GM19468 (cell line): Measurements from ENCODE around the gene KLHL6.
"Not testable (repeated sequence)": the region's sequence is repeated elsewhere in the genome, so short reads cannot be mapped to it uniquely, and the experiment has no call there.

Experiments used
- ATAC-seq: cut with Tn5 transposase; IDR thresholded peaks from one replicate; pipeline ENCODE4 v1.9.1; 2021; ENCODE audit warnings: mild to moderate bottlenecking, moderate library complexity, moderate number of reproducible peaks; ENCODE audit not compliant: unreplicated experiment; ENCODE audit errors: extremely low read depth

Gene KLHL6

DNA sequence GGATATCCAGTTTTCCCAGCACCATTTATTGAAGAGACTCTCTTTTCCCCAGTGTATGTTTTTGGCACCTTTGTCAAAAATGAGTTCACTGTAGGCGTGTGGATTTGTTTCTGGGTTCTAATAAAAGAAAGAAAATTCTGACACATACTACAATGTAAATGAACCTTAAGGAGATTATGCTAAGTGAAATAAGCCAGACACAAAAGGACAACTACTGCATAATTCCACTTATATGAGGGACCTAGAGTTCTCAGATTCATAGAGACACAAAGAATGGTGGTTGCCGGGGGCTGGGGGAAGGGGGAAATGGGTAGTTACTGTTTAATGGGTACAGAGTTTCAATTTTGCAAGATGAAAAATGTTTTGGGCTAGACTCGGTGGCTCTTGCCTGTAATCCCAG lies 14.7 kb upstream of the KLHL6 start:
- not testable (repeated sequence) for ATAC-seq

DNA sequence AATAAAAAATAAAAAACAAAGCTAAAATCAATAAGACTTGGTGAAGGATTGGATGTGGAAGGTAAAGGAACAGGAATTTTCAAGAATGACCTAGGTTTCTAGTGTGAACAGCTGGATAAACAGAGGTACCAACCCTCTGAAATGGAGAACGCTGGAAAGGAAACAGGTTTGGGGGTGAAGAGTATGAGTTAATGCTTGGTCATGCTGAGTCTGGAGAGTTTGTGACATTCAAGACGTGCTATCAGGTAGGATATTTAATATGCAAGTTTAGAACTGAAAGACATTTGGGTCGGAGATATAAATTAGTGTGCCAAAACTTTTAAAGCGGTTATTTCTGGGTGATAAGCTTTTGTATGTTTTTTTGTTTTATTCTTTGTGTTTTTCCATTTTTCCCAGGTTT lies 11.4 kb upstream of the KLHL6 start:
- no peak for ATAC-seq

DNA sequence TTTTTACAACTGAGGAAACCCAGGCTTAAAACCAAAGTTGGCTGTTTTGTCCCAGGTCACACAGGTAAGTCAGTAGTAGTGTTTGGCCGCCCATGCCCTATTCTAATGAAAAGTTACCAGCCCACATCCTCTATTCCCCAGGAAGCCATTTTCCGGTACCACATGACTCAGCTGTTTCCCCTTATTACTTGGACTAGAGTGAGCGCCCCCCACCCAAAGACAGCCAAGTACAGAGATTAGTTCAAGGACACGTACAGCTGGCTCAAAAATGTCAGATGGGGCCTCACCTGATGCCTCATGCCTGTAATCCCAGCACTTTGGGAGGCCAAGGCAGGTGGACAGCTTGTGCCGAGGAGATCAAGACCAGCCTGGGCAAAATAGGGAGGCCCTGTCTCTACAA lies 8.5 kb upstream of the KLHL6 start:
- no peak for ATAC-seq

DNA sequence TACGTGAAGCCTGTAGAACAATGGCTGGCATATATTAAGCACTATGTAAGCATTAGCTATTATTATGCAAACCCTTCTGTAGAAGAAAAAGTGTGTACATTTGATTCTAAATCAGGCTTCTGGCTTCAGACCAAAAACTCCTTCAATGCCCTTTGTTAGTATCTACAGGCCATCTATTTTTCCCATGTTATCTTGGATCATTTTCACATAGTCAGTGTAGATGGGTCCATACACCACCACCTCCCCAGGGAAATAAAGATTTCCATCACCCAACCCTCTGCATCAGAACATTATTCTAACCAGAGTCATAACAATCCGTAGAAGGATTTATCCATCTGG lies 8.0 kb upstream of the KLHL6 start:
- ATAC-seq = no peak

DNA sequence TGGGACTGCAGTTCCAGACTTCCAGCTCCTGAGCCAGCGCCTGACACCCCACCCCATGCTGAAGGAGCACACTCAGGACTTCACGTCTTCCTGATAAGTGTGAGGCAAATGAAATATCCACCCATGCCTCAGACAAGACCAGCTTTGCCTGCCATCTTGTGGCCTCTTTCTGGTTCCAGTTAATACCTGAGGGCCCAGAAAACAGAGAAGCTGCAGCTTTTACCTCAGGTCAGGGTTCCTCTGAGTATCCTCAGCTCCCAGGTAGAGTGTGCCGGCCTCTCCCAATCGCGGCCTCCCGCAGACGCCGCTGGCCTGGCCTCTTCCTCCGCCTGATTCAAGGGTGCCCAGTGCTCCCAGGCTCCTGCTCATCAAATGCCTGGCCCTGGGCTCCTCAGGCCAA lies 5.1 kb upstream of the KLHL6 start:
- ATAC-seq = no peak

DNA sequence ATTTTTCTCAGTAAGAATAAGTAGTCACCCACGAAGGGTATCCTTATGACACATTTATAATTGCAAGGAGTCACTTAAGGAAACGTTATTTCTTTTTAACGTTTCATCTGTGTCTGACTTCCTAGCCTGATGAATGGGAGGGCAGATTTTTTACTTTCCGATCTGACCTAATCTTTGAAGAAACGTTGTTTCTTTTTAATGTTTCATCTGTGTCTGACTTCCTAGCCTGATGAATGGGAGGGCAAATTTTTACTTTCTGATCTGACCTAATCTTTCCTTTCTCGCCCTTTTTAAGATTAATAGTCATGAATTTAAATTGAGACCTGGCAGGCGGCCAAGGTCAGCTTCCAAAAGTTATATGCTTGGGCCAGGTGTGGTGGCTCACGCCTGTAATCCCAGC lies 3.0 kb upstream of the KLHL6 start:
- no peak for ATAC-seq

DNA sequence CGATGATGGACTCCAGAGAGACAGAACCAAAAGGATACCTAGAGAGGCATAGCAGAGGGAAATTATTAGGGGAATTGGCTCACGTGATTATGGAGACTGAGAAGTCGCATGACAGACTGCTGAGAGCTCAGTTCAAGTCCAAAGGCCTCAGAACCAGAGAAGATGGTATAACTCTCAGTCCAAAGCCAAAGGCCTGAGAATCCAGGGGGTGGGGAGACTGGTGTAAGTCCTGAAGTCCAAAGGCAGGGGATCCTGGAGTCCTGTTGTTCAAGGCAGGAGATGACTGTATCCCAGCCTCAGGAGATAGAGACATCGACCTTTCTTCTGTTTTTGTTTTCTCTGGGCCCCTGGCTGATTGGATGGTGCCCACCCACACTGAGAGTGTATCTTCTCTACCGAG lies 1.2 kb upstream of the KLHL6 start:
- ATAC-seq = no peak

DNA sequence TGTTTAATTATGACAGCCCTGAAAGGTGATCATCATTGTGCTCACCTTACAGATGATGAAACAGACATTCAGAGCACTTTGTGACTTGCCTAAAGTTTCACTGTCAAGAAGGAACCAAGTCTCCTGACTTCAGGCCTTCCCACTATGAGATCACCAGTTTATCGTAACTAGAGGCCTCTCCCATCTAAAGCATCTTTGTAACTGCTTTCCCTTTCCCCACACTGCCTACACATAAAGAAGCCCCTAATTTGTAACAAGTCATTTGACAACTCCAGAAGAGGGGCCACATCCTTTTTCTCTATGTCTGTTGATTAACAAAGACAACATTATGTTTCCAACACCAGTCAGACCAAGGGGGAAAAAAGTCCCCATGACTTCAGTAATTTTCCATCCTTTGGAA lies 1.1 kb downstream of the KLHL6 start:
- no peak for ATAC-seq

DNA sequence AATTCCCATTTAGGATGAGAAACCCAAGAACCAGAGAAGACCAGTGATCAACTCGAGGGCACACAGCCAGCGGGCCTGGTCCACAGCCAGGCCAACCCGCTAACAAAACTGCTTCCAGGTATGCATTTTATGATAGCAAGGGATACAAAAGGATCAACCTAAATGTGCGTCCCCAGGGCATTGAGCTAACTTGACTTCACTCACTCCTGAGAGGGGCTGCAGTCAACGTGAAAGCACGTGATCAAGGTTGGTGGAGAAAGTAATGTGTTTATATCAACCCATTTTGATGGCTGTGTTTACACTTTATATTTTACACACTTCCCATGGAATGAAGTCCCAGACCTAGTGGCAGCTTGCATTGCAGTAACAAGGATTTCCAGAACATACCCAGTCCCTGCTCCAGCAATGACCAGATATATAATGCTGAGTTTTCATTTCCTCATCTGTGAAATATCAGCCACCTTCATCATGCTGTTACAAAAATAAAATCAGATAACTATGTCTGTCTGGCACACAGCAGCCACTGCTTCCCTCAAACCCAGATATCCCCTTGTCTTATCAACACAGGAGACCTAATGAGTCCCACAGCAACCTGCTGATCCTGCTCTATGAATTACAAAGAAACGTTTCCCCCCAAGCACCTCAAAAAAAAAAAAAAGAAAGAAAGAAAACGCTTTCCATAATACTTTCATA lies 2.0 kb downstream of the KLHL6 start:
- ATAC-seq = no peak

DNA sequence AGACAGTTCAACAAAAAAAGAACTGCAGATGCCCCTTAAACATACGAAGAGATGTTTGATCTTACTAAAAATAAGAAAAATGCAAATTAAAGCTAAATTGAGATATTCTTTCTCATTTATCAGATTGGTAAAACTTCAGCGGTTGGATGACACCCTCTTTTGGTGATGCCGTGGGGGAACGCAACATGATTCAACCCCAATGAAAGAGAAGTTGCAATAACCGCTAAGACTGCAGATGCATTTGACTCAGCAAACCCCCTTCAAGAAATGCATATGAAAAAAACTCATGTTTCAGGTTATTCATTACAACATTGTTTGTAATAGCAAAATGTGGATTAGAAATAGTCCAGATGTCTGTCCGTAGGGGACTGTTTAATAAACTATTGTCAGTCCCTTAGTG lies 3.6 kb downstream of the KLHL6 start:
- ATAC-seq = no peak

DNA sequence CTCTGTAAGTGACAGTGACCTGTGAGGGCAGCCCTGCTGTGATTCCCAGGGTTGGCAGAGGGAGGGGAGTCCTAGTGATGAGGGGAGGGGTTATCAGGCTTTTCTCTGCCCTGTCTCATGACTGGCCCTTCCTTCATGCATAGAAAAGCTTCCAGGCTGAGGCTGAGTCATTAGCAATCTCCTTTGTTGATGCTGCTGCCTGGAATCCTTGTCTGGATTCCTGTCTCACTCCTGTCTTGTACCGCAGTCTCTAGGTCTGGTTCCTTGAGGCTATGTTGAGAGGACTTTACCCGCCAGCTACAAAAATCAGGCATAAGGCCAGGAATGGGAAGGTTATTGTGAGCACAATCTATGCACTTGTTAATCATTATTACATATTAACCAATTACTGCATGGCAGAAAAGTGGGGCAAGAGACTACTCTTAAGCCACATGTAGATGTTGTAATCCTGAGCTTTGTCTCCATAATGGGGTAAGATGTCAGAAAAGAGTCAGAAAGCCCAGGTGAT lies 7.2 kb downstream of the KLHL6 start:
- no peak for ATAC-seq

DNA sequence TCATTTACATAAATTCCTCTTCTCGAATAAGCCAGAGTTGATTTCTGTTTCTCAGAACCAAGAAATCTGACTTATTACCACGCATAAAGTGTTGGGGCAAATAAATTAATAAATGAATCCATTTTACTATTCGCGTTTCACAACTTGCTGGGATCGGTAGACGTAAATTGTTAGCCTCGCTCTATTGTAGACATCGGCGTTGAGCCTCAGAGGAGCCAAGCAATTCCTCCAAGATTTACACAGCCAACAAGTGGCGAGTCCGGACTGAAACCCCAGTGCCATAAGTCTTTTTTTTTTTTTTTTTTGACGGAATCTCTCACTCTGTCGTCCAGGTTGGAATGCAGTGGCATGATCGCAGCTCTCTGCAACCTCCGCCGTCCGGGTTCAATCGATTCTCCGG lies 8.9 kb downstream of the KLHL6 start:
- ATAC-seq = no peak

DNA sequence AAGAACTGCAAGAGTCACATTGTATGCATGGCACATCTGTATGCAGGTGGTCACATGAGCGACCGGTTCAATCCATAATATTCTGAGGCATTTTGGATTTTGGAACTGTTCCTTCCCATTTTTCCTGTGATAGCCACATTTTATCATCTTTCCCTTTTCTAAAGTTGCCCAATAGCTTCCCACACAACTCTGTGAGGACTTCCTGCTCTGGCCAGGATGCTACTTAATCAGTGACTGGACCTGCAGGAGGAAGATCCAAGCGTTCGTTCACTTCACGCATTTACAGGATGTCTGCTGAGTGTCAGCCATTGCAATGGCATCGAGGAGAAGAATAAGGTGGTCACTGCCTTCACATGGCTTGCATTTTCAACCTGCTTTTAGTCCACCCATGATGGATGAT lies 9.8 kb downstream of the KLHL6 start:
- ATAC-seq = no peak

DNA sequence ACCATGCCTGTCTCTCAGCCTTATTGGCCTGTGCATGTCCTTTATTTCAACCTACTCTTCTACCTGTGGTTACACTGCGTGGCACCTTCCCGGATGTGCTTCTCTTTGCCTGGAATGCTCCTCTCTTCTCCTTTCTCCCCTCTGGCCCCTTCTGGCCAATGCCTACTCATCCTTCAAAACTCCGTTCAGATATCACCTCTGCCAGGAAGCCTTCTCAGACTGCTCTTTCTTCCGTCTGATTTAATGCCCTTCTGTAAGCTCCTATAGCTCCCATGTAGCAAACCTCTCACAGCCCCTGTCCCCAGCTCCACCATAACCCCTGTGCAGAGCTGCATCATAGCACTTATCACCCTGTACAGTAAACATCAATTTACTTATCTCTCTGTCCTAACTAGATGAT lies 13.2 kb downstream of the KLHL6 start:
- no peak for ATAC-seq

DNA sequence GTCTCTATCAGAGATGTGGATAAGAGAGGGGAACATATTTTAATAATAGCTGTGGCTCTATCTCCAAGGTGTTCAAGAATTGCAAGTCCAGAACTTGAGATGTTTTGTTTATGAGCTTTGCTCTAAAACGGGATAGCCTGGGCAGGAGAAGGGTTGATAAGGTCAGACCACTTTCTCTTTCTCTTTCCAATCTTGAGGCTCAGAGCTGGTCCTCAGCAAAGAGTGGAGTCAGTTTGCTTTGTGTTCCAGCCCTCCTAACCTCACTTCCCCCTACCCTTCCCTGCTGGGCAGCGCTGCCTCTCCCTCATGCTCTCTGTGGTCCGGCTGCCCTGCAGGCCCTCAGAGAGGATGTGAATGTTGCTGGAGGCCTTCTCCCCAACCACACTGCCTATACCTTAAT lies 13.8 kb downstream of the KLHL6 start:
- ATAC-seq = no peak

DNA sequence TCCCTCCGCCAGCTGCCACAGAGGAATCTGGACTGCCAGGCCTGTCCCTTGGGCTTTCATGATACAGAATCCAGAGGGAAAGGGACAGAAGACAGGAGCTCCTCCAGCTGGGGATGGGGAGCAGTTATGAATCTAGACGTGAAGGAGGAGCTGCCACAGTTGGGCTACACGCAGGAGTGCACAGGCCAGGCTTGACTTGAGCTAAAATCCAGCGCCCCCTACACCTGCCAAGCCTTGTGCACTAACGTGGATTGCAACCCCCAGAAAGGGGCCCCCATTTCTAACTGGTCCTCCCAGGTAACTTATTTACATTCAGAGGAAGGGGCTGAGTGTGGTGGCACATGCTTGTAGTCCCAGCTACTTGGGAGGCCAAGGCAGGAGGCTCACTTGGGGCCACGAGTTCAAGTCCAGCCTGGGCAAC lies 14.3 kb downstream of the KLHL6 start:
- ATAC-seq = no peak

DNA sequence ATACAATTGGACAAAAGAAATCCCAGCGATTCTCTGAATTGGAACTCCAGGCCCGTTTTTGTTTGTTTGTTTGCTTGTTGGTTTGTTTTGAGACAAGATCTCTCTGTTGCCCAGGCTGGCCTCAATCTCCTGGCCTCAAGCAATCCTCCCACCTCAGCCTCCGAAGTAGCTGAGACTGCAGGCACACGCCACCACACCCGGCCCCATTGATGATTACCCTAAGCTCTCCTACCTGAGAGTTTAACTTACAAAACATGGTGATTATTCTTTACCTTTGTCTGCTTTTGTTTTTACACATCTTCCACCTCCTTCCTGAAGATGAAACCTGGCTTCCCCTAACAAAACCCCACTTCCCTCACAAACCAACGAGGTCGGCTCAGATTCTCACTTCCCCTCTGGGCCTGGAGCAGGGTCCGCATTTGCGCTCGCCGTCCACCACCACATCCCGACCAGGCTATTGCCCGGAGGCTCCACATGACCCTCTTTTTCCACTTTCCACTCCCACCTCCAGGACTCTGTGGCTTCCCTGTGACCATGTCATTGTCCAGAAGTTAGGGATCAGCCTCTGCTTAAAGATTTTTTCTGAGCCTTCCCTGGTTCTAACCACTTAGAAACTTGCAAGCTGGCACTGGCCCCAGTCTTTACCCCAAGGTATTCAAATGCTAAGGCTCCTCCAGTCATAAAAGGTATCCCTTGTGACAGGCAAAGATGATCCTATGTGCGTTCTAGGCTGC lies 14.8 kb downstream of the KLHL6 start:
- no peak for ATAC-seq

DNA sequence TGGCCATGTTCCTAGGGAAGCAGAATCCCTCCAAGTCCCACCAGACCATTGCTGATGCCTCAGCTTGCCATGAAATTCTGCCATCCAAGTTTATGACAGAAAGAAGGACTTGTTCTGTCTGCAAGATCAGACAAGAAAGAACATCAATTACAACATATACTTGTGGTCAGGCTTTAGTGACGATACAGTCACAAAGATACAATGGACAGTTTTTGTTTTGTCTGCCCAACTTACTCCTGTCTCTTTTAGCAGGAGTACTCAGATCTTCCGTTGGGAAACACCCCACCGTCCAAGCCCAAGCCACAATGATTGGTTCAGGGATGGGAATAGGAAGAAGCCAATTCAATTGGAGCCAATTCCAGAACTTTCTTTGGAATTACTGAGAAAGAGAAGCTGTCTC lies 15.7 kb downstream of the KLHL6 start:
- no peak for ATAC-seq

DNA sequence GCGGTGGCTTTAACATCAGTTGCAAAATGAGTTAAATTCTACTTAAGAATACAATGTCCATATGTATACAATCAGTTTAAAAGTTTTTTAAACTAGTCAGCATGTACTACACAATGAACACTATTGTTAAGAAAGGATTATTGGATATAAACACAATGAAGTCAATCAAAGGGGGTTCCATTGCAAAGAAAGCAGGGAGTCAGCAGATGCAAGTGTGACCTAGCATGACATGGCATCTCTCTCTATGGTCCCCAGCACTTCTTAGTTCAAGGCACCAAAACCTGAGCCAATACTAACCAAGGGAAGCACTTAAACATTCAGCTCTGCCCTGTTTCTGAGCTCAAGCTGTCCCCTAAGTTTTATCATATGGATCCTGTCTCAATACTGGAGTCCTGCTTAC lies 17.0 kb downstream of the KLHL6 start:
- no peak for ATAC-seq

DNA sequence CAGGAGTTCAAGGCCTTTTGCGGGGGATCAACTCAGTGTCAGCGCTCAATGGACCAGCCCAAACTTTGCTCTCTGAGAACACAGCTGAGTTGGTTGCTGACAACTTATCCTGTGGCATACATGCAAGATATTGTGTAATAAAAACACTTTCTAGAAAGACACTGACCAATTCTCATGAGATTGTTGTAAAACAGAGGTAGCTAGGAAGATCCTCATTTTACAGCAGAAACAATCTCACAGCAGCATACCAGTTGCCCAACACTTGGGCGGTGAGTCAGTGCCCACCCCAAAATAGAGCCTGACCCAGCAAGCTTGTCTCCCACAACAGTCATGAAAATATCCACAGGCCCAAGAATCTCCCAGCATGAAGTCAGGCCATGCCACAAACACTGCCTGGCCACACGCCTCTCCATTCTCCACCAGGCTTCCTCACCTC lies 18.2 kb downstream of the KLHL6 start:
- ATAC-seq = no peak

DNA sequence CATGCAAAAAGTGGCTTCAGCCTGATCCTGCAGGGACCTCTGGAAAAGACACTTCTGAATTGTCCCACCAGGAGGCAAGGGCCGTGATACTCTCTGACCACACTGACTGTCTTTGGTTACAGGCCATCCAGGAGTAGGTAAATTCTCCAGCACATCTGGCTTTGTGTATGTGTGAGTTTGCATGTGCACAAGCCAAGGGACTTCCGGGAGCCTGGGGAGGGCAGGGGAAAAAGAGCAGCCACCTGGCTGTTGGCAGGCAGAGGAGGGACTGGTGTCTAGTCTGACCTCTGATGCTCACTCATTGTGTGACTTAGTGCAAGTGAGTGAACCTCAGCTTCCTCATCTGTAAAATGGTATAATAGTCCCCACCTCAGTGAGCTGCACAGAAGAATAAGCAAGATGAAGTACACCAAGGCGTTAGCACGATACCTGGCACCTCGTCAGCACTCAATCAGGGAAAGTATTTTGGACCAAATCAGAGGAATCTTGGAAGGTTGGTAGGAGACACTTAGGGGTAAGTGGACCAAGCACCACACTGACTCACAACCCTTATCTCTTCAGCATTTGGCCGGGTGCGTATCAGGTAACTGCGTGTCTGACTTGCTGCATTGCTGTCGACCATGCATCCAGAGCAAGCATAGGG lies 19.1 kb downstream of the KLHL6 start:
- peak; percentile 57 for ATAC-seq
